Measurements from ENCODE around the gene MCM3AP.

- TF ChIP-seq CTCF (IDR thresholded peaks at IDR 0.05) = no peak
- no peak for TF ChIP-seq POLR2A (IDR thresholded peaks at IDR 0.05)
These were observed 31.4 kb upstream of the MCM3AP start for GRCh38 chr21:46316708-46317324.

Data from Peyer's patch (tissue), 4 donors.